ENCODE measurements around the gene CMTR2.

The CMTR2 gene

DNA sequence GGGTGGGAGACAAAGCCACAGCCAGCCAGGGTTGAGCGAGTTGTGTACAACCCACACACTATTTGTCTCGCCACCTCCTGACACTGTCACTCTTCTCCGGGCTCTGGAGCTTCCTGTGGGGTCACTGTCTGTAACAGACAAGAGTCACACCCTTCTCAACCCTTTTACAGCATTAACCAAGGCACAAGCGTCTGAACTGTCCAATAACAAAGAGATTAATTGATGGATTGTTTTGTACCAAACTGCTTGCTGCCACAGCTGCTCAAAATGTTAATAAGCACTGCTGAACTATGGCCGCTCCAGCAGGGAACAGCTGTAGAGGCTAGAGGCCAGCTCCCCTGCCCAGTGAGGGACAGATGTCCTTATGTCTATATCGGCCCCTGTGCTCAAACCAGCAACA lies 33.5 kb downstream of the CMTR2 start:
- no peak for TF ChIP-seq CTCF (IDR thresholded peaks at IDR 0.05)
- no peak overlapping the region for H3K4me3 ChIP-seq (ENCODE audit: low read depth, low read length)
- no peak overlapping the region for H2AFZ ChIP-seq
- H3K79me2 ChIP-seq = no peaks in the 10 kb centered on the region
- no peaks in the 10 kb centered on the region for H3K9me3 ChIP-seq (ENCODE audit: control insufficient read depth, low read length)
- H3K27me3 ChIP-seq (ENCODE audit: control insufficient read depth, insufficient read depth, low read length) = no peaks in the 10 kb centered on the region
- no peaks in the 10 kb centered on the region for H3K36me3 ChIP-seq (ENCODE audit: control insufficient read depth, insufficient read depth, low read length)
- H3K9ac ChIP-seq = no peak overlapping the region
- H3K27ac ChIP-seq = no peak overlapping the region
- H3K4me1 ChIP-seq = no peaks in the 10 kb centered on the region
- no peak overlapping the region for H3K4me2 ChIP-seq (ENCODE audit: low read length)

GRCh38 chr16:71254832-71255525 lies 34.2 kb downstream of the CMTR2 start:
- TF ChIP-seq CTCF (IDR thresholded peaks at IDR 0.05) = no peak
- H3K79me2 ChIP-seq = no peaks in the 10 kb centered on the region
- no peak overlapping the region for H3K4me2 ChIP-seq (ENCODE audit: low read length)
- H3K9ac ChIP-seq = no peak overlapping the region
- no peaks in the 10 kb centered on the region for H3K36me3 ChIP-seq (ENCODE audit: control insufficient read depth, insufficient read depth, low read length)
- no peaks in the 10 kb centered on the region for H3K9me3 ChIP-seq (ENCODE audit: control insufficient read depth, low read length)
- H2AFZ ChIP-seq = no peak overlapping the region
- H3K27ac ChIP-seq = no peak overlapping the region
- no peak overlapping the region for H3K4me3 ChIP-seq (ENCODE audit: low read depth, low read length)
- no peaks in the 10 kb centered on the region for H3K27me3 ChIP-seq (ENCODE audit: control insufficient read depth, insufficient read depth, low read length)
- no peaks in the 10 kb centered on the region for H3K4me1 ChIP-seq

DNA sequence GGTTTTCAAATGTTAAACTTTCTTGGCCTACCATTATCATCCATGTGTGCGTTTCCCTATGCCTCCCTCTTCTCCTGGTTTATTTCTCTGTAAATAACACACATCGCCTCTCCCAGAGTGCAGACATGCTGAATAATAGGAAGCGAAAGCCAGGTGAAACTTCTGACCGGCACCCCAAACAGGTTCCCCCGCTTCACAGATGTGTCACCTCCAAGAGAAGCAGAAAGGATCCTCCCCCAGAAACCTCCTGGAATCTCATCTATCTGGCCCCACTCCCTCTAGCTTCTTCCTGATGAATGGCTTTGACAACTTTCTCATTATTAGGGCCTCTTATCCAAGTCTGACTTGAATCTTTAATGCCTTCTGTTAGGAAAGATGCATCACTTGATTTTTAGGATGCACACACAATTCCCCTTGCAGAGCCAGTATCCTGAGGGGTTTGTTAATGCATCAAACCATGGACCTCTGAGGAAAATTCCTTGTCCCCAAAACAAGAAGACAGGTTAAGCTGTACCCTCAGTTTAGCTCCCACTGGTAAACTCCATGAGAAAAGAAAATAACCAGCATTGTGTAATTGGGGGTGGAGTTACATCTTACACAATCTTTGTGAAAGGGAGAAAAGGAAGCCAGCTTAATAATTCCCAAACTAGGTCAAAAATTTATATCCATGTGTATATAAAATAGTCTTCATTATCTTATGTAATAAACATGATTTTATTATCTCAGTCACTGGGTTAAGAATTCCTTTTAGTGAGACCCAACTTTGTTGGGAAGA lies 38.6 kb downstream of the CMTR2 start:
- Histone ChIP-seq H3K4me3 (ENCODE audit: low read depth, low read length) (no peak overlapping the region), H3K4me1 (no peaks in the 10 kb centered on the region), H3K27me3 (ENCODE audit: control insufficient read depth, insufficient read depth, low read length) (no peaks in the 10 kb centered on the region), H3K9ac (no peak overlapping the region), H3K79me2 (no peaks in the 10 kb centered on the region), H3K4me2 (ENCODE audit: low read length) (no peak overlapping the region), H3K27ac (no peak overlapping the region), H3K9me3 (ENCODE audit: control insufficient read depth, low read length) (no peaks in the 10 kb centered on the region), H2AFZ (no peak overlapping the region), H3K36me3 (ENCODE audit: control insufficient read depth, insufficient read depth, low read length) (no peaks in the 10 kb centered on the region)
- TF ChIP-seq CTCF (IDR thresholded peaks at IDR 0.05) = no peak

- no peak overlapping the region for H3K27ac ChIP-seq
- no peaks in the 10 kb centered on the region for H3K9me3 ChIP-seq (ENCODE audit: control insufficient read depth, low read length)
- H2AFZ ChIP-seq = no peak overlapping the region
- no peaks in the 10 kb centered on the region for H3K79me2 ChIP-seq
- TF ChIP-seq CTCF (IDR thresholded peaks at IDR 0.05) = no peak
- no peaks in the 10 kb centered on the region for H3K36me3 ChIP-seq (ENCODE audit: control insufficient read depth, insufficient read depth, low read length)
- H3K4me3 ChIP-seq (ENCODE audit: low read depth, low read length) = no peak overlapping the region
- H3K9ac ChIP-seq = no peak overlapping the region
- no peaks in the 10 kb centered on the region for H3K27me3 ChIP-seq (ENCODE audit: control insufficient read depth, insufficient read depth, low read length)
- no peak overlapping the region for H3K4me2 ChIP-seq (ENCODE audit: low read length)
- no peaks in the 10 kb centered on the region for H3K4me1 ChIP-seq
Observed at GRCh38 chr16:71249399-71249798, 39.8 kb downstream of the CMTR2 start.
